ENCODE data around the gene STT3B. TPM values are rescaled to one million over a fixed set of nuclear protein-coding genes. Genes with fewer than 3 reads are reported as not detected.
A peak's percentile ranks its signal among the peaks of the same experiment; 100 is the strongest.

The STT3B gene
- total and polyA plus RNA-seq, 2 of the 13 experiments (the other 11 are each of a cell fraction or from before 2014, with no cell fraction given) = 85.0 to 205 TPM

GRCh38 chr3:31531452-31531991, 1.2 kb upstream of the STT3B start (continued):
- no peak for TF ChIP-seq ZNF800 (CRISPR knock-in tag; IDR thresholded peaks at IDR 0.05)
- TF ChIP-seq, protein P1, sequence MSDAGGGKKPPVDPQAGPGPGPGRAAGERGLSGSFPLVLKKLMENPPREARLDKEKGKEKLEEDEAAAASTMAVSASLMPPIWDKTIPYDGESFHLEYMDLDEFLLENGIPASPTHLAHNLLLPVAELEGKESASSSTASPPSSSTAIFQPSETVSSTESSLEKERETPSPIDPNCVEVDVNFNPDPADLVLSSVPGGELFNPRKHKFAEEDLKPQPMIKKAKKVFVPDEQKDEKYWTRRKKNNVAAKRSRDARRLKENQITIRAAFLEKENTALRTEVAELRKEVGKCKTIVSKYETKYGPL (CRISPR knock-in tag; IDR thresholded peaks at IDR 0.05) = no peak; the same call in 1 of the 2 replicates
- TF ChIP-seq SMARCC2 (IDR thresholded peaks at IDR 0.05) = no peak
- no peak for TF ChIP-seq HNRNPUL1 (IDR thresholded peaks at IDR 0.05; ENCODE audit: low read depth, low read length)
- 0 out of 2 replicates have a peak, but pooled peaks have one; percentile 21 for TF ChIP-seq ZNF234 (CRISPR knock-in tag; conservative IDR thresholded peaks at IDR 0.05)
- no peak for TF ChIP-seq MLLT10 (CRISPR knock-in tag; IDR thresholded peaks at IDR 0.05)
- TF ChIP-seq, protein P2, sequence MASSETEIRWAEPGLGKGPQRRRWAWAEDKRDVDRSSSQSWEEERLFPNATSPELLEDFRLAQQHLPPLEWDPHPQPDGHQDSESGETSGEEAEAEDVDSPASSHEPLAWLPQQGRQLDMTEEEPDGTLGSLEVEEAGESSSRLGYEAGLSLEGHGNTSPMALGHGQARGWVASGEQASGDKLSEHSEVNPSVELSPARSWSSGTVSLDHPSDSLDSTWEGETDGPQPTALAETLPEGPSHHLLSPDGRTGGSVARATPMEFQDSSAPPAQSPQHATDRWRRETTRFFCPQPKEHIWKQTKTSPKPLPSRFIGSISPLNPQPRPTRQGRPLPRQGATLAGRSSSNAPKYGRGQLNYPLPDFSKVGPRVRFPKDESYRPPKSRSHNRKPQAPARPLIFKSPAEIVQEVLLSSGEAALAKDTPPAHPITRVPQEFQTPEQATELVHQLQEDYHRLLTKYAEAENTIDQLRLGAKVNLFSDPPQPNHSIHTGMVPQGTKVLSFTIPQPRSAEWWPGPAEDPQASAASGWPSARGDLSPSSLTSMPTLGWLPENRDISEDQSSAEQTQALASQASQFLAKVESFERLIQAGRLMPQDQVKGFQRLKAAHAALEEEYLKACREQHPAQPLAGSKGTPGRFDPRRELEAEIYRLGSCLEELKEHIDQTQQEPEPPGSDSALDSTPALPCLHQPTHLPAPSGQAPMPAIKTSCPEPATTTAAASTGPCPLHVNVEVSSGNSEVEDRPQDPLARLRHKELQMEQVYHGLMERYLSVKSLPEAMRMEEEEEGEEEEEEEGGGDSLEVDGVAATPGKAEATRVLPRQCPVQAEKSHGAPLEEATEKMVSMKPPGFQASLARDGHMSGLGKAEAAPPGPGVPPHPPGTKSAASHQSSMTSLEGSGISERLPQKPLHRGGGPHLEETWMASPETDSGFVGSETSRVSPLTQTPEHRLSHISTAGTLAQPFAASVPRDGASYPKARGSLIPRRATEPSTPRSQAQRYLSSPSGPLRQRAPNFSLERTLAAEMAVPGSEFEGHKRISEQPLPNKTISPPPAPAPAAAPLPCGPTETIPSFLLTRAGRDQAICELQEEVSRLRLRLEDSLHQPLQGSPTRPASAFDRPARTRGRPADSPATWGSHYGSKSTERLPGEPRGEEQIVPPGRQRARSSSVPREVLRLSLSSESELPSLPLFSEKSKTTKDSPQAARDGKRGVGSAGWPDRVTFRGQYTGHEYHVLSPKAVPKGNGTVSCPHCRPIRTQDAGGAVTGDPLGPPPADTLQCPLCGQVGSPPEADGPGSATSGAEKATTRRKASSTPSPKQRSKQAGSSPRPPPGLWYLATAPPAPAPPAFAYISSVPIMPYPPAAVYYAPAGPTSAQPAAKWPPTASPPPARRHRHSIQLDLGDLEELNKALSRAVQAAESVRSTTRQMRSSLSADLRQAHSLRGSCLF (CRISPR knock-in tag; IDR thresholded peaks at IDR 0.05; ENCODE audit: borderline replicate concordance) = no peak
- TF ChIP-seq, protein P3, sequence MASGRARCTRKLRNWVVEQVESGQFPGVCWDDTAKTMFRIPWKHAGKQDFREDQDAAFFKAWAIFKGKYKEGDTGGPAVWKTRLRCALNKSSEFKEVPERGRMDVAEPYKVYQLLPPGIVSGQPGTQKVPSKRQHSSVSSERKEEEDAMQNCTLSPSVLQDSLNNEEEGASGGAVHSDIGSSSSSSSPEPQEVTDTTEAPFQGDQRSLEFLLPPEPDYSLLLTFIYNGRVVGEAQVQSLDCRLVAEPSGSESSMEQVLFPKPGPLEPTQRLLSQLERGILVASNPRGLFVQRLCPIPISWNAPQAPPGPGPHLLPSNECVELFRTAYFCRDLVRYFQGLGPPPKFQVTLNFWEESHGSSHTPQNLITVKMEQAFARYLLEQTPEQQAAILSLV (CRISPR knock-in tag; IDR thresholded peaks at IDR 0.05; ENCODE audit: borderline replicate concordance) = no peak
- peak; percentile 31 for TF ChIP-seq STAG1 (CRISPR knock-in tag; IDR thresholded peaks at IDR 0.05)
- TF ChIP-seq ONECUT2 (CRISPR knock-in tag; IDR thresholded peaks at IDR 0.05) = no peak
- TF ChIP-seq ZNF670 (CRISPR knock-in tag; IDR thresholded peaks at IDR 0.05; ENCODE audit: borderline replicate concordance) = no peak
- TF ChIP-seq SPEN (CRISPR knock-in tag; IDR thresholded peaks at IDR 0.05; ENCODE audit: low read depth) = no peak
- TF ChIP-seq ZNF7 (CRISPR knock-in tag; IDR thresholded peaks at IDR 0.05) = no peak
- no peak for TF ChIP-seq SRSF9 (IDR thresholded peaks at IDR 0.05; ENCODE audit: borderline replicate concordance, insufficient read depth, low read depth, low read length, poor library complexity, severe bottlenecking)
- TF ChIP-seq ZNF207 (IDR thresholded peaks at IDR 0.05; ENCODE audit: borderline replicate concordance) = no peak
- TF ChIP-seq, protein P4, sequence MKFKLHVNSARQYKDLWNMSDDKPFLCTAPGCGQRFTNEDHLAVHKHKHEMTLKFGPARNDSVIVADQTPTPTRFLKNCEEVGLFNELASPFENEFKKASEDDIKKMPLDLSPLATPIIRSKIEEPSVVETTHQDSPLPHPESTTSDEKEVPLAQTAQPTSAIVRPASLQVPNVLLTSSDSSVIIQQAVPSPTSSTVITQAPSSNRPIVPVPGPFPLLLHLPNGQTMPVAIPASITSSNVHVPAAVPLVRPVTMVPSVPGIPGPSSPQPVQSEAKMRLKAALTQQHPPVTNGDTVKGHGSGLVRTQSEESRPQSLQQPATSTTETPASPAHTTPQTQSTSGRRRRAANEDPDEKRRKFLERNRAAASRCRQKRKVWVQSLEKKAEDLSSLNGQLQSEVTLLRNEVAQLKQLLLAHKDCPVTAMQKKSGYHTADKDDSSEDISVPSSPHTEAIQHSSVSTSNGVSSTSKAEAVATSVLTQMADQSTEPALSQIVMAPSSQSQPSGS (CRISPR knock-in tag; IDR thresholded peaks at IDR 0.05) = no peak
- no peak for TF ChIP-seq HOXD1 (CRISPR knock-in tag; IDR thresholded peaks at IDR 0.05)
- no peak for TF ChIP-seq CCAR2 (optimal IDR thresholded peaks at IDR 0.05; ENCODE audit: low read depth, low read length)
- TF ChIP-seq, protein P5, sequence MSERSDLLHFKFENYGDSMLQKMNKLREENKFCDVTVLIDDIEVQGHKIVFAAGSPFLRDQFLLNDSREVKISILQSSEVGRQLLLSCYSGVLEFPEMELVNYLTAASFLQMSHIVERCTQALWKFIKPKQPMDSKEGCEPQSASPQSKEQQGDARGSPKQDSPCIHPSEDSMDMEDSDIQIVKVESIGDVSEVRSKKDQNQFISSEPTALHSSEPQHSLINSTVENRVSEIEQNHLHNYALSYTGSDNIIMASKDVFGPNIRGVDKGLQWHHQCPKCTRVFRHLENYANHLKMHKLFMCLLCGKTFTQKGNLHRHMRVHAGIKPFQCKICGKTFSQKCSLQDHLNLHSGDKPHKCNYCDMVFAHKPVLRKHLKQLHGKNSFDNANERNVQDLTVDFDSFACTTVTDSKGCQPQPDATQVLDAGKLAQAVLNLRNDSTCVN (CRISPR knock-in tag; IDR thresholded peaks at IDR 0.05; ENCODE audit: borderline replicate concordance) = no peak
